Motor neuron (in vitro differentiated cells): Measurements from ENCODE around the gene EXOC4. TPM values are rescaled to one million over a fixed set of nuclear protein-coding genes. Genes with fewer than 3 reads are reported as not detected.
A peak's percentile ranks its signal among the peaks of the same experiment; 100 is the strongest.

ENCODE experiments used
- ATAC-seq, 8 experiments: fragments of 200-7000 bp; cut with Tn5 transposase; replicated peaks in 6 of 8; 2 replicates each; pipeline ENCODE4 v1.8.0; 2021; ENCODE audit warnings: mild to moderate bottlenecking in 8 of 8, moderate library complexity in 8 of 8
- H3K27ac ChIP-seq, 2 donors: fragments of 250-450 bp; sonication (Bioruptor Pico); 2 replicates each; pipeline ENCODE4 v1.9.0; 2021; ENCODE audit warnings: antibody characterized with exemption in 2 of 2, mild to moderate bottlenecking in 2 of 2, moderate library complexity in 1 of 2
- H3K4me1 ChIP-seq, 2 donors: fragments of 250-450 bp; sonication (Bioruptor Pico); replicated peaks in 1 of 2; 2 replicates each; pipeline ENCODE4 v1.6.1; 2021; ENCODE audit warnings: antibody characterized with exemption in 2 of 2, mild to moderate bottlenecking in 2 of 2, moderate library complexity in 1 of 2
- H3K4me3 ChIP-seq, 5 donors: fragments of 250-450 bp; sonication (Bioruptor Pico); 2 replicates each; pipeline ENCODE4 v1.9.0; 2021; ENCODE audit warnings: antibody characterized with exemption in 5 of 5, mild to moderate bottlenecking in 5 of 5, moderate library complexity in 4 of 5
- WGBS, 10 experiments: fragments of 450-650 bp; shearing (Covaris generic); methylation state at CpG; one replicate each; pipeline ENCODE4 v1.0.0; 2022; 5-methylcytosine and 5-hydroxymethylcytosine counted together
- in situ Hi-C, 9 experiments: fragments of 400-800 bp; cut with MboI; loops; one replicate each; pipeline ENCODE4 v1.15.0; 2021; ENCODE audit warnings: low sequenced_read_pairs in 9 of 9, low pct_unique_long_range_greater_than_20kb in 2 of 9; ENCODE audit not compliant: unreplicated experiment in 9 of 9
- total RNA-seq, 8 experiments: library from RNA; unstranded; fragments of 300-600 nt; gene quantifications; 2 replicates each; pipeline versions ENCODE4 v1.2.3 to v1.2.4, GENCODE V29; 2022

EXOC4 gene
- total RNA-seq, 8 experiments from 2014 or later = 47.7 to 103 (median 60.2) TPM

GRCh38 chr7:133475655-133476054, 222.8 kb downstream of the EXOC4 start:
- H3K4me3 ChIP-seq = no peak overlapping the region
- no peak overlapping the region for H3K27ac ChIP-seq
- H3K4me1 ChIP-seq = no peaks in the 10 kb centered on the region
- ATAC-seq = no peak
- in situ Hi-C loops = no loop called here

GRCh38 chr7:133477791-133478190, 224.9 kb downstream of the EXOC4 start:
- ATAC-seq = no peak
- in situ Hi-C loops = no loop called here
- WGBS, 10 experiments = 80 to 100% (median 100%) methylated on average over 1 to 2 of the region's 2 CpGs; no CpG with 5 or more reads in 1 of the 10 experiments

GRCh38 chr7:133478591-133479135, 225.8 kb downstream of the EXOC4 start:
- Histone ChIP-seq H3K4me3 (no peak overlapping the region), H3K4me1 (no peaks in the 10 kb centered on the region), H3K27ac (no peak overlapping the region)
- 41 to 100% (median 63%) methylated on average over 2 to 3 of the region's 3 CpGs; no CpG with 5 or more reads in 3 of the 10 experiments for WGBS, 10 experiments
- ATAC-seq = no peak
- in situ Hi-C loops = no loop called here

More at GRCh38 chr7:133477791-133478190, 224.9 kb downstream of the EXOC4 start:
- H3K4me1 ChIP-seq = no peaks in the 10 kb centered on the region
- no peak overlapping the region for H3K27ac ChIP-seq
- no peak overlapping the region for H3K4me3 ChIP-seq

- in situ Hi-C loops = no loop called here
- 57 to 100% (median 94%) methylated on average over 1 to 10 of the region's 10 CpGs; no CpG with 5 or more reads in 1 of the 10 experiments for WGBS, 10 experiments
- H3K4me1 ChIP-seq = no peaks in the 10 kb centered on the region
- H3K4me3 ChIP-seq = no peak overlapping the region
- no peak overlapping the region for H3K27ac ChIP-seq
- peak in 1 of 8 experiments; percentile 48 for ATAC-seq
Measured at GRCh38 chr7:133479456-133480065, 226.7 kb downstream of the EXOC4 start.

GRCh38 chr7:133480868-133481267, 228.0 kb downstream of the EXOC4 start:
- no peak overlapping the region for H3K4me3 ChIP-seq
- ATAC-seq = no peak
- no peaks in the 10 kb centered on the region for H3K4me1 ChIP-seq
- in situ Hi-C loops = no loop called here
- WGBS, 10 experiments = 97 to 100% (median 100%) methylated on average over 1 to 4 of the region's 4 CpGs; no CpG with 5 or more reads in 2 of the 10 experiments
- no peak overlapping the region for H3K27ac ChIP-seq

- in situ Hi-C loops = no loop called here
- no peak overlapping the region for H3K4me3 ChIP-seq
- ATAC-seq = peak in 7 of 8 experiments; percentile 73 to 96 (median 95)
- H3K27ac ChIP-seq = no peak overlapping the region
- WGBS, 10 experiments = 54 to 100% (median 96%) methylated on average over 1 to 3 of the region's 3 CpGs; no CpG with 5 or more reads in 2 of the 10 experiments
- no peaks in the 10 kb centered on the region for H3K4me1 ChIP-seq
Measured at GRCh38 chr7:133481676-133482075, 228.8 kb downstream of the EXOC4 start.

- 83 to 100% (median 100%) methylated on average over 1 of the region's 1 CpG; no CpG with 5 or more reads in 3 of the 10 experiments for WGBS, 10 experiments
- Histone ChIP-seq H3K4me3 (no peak overlapping the region), H3K27ac (no peak overlapping the region), H3K4me1 (no peaks in the 10 kb centered on the region)
- ATAC-seq = no peak
- in situ Hi-C loops = no loop called here
Measured at GRCh38 chr7:133482599-133482998, 229.7 kb downstream of the EXOC4 start.

- in situ Hi-C loops = no loop called here
- 78 to 100% (median 96%) methylated on average over 1 to 2 of the region's 2 CpGs; no CpG with 5 or more reads in 1 of the 10 experiments for WGBS, 10 experiments
- no peaks in the 10 kb centered on the region for H3K4me1 ChIP-seq
Measured at GRCh38 chr7:133484086-133484485, 231.2 kb downstream of the EXOC4 start.

GRCh38 chr7:133489906-133490305, 237.0 kb downstream of the EXOC4 start:
- WGBS, 10 experiments = 77 to 100% (median 94%) methylated on average over 1 to 3 of the region's 3 CpGs; no CpG with 5 or more reads in 4 of the 10 experiments
- in situ Hi-C loops = no loop called here
- no peak for ATAC-seq
- Histone ChIP-seq H3K4me1 (no peaks in the 10 kb centered on the region), H3K4me3 (no peak overlapping the region), H3K27ac (no peak overlapping the region)

More at GRCh38 chr7:133484086-133484485, 231.2 kb downstream of the EXOC4 start:
- H3K4me3 ChIP-seq = no peak overlapping the region
- no peak overlapping the region for H3K27ac ChIP-seq
- ATAC-seq = no peak

GRCh38 chr7:133491201-133491691, 238.4 kb downstream of the EXOC4 start:
- WGBS, 10 experiments = 63 to 100% (median 100%) methylated on average over 1 to 2 of the region's 2 CpGs; no CpG with 5 or more reads in 2 of the 10 experiments
- H3K4me1 ChIP-seq = no peaks in the 10 kb centered on the region
- ATAC-seq = peak in 4 of 8 experiments; percentile 52 to 94 (median 86)
- H3K27ac ChIP-seq = no peak overlapping the region
- no peak overlapping the region for H3K4me3 ChIP-seq
- in situ Hi-C loops = no loop called here

GRCh38 chr7:133491846-133492652, 239.2 kb downstream of the EXOC4 start:
- in situ Hi-C loops = no loop called here
- no peak overlapping the region for H3K27ac ChIP-seq
- H3K4me3 ChIP-seq = no peak overlapping the region
- 89 to 100% (median 96%) methylated on average over 3 to 6 of the region's 6 CpGs for WGBS, 10 experiments
- H3K4me1 ChIP-seq = no peaks in the 10 kb centered on the region
- peak in 2 of 8 experiments; percentile 20 to 21 for ATAC-seq

GRCh38 chr7:133497061-133497460, 244.2 kb downstream of the EXOC4 start:
- no peak overlapping the region for H3K4me3 ChIP-seq
- H3K27ac ChIP-seq = no peak overlapping the region
- ATAC-seq = no peak
- H3K4me1 ChIP-seq = peaks cover 7 to 14% of the 10 kb centered on the region in 2 donors
- in situ Hi-C loops = no loop called here
- 100% methylated on average over 1 of the region's 1 CpG; no CpG with 5 or more reads in 6 of the 10 experiments for WGBS, 10 experiments

GRCh38 chr7:133501771-133502170, 248.9 kb downstream of the EXOC4 start:
- H3K4me1 ChIP-seq = peaks cover 11 to 42% of the 10 kb centered on the region in 2 donors
- in situ Hi-C loops = no loop called here
- H3K27ac ChIP-seq = no peak overlapping the region
- peak in 1 of 8 experiments; percentile 31 for ATAC-seq
- 82 to 100% (median 91%) methylated on average over 1 to 5 of the region's 5 CpGs for WGBS, 10 experiments
- no peak overlapping the region for H3K4me3 ChIP-seq
